Measurements from ENCODE around the gene ROR2. TPM values are rescaled to one million over a fixed set of nuclear protein-coding genes. Genes with fewer than 3 reads are reported as not detected.
A peak's percentile ranks its signal among the peaks of the same experiment; 100 is the strongest.

Gene ROR2
- polyA plus RNA-seq, 4 donors: 0.54 to 5.6 (median 3.2) TPM; not detected in 1

DNA sequence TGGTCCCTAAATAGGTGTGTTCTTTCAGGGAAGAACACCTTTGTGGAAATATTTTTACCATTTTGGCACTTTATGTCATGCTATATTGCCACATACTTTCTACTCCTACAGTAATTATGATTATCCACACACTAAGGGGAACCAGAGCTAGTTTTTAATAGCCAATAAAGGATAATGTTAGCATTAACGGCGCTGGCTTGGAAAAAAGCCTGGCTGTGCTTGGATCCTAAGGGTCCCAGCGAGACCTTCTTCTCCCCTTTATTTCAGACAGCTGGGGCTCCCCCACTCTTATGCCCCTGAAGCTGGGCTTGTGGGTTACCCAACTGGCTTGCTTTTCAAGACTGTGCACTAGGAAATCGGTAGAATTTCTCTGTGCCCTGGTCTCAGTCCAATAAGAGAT lies 367.8 kb downstream of the ROR2 start:
- H3K4me1 ChIP-seq (ENCODE audit: control insufficient read depth in 3 of 3, insufficient read depth in 2 of 3, low read depth in 1 of 3, low read length in 2 of 3): no peaks in the 10 kb centered on the region
- FAIRE-seq (no peak), DNase-seq (no peak)
- no peaks in the 10 kb centered on the region for H3K27me3 ChIP-seq (ENCODE audit: control insufficient read depth in 3 of 3, insufficient read depth in 3 of 3, low read length in 3 of 3)
- no peak overlapping the region for H3K27ac ChIP-seq (ENCODE audit: low read depth in 1 of 3, low read length in 2 of 3)
- no peaks in the 10 kb centered on the region for H3K9me3 ChIP-seq (ENCODE audit: control insufficient read depth in 2 of 2, insufficient read depth in 1 of 2, low read depth in 1 of 2, low read length in 1 of 2)
- H3K36me3 ChIP-seq (ENCODE audit: control insufficient read depth in 3 of 3, insufficient read depth in 2 of 3, low read depth in 1 of 3, low read length in 3 of 3): no peaks in the 10 kb centered on the region
- no peak overlapping the region for H3K4me3 ChIP-seq (ENCODE audit: low read depth in 1 of 3, low read length in 3 of 3)
- WGBS, 3 donors: 83 to 94% (median 92%) methylated on average over 4 of the region's 4 CpGs

GRCh38 chr9:91580136-91580535 lies 369.9 kb downstream of the ROR2 start:
- H3K4me1 ChIP-seq (ENCODE audit: control insufficient read depth in 3 of 3, insufficient read depth in 2 of 3, low read depth in 1 of 3, low read length in 2 of 3): no peaks in the 10 kb centered on the region
- no peaks in the 10 kb centered on the region for H3K36me3 ChIP-seq (ENCODE audit: control insufficient read depth in 3 of 3, insufficient read depth in 2 of 3, low read depth in 1 of 3, low read length in 3 of 3)
- FAIRE-seq (no peak), DNase-seq (no peak)
- WGBS, 3 donors: 56 to 68% (median 58%) methylated on average over 2 of the region's 2 CpGs
- H3K27ac ChIP-seq (ENCODE audit: low read depth in 1 of 3, low read length in 2 of 3): no peak overlapping the region
- H3K4me3 ChIP-seq (ENCODE audit: low read depth in 1 of 3, low read length in 3 of 3): no peak overlapping the region
- H3K27me3 ChIP-seq (ENCODE audit: control insufficient read depth in 3 of 3, insufficient read depth in 3 of 3, low read length in 3 of 3): no peaks in the 10 kb centered on the region
- H3K9me3 ChIP-seq (ENCODE audit: control insufficient read depth in 2 of 2, insufficient read depth in 1 of 2, low read depth in 1 of 2, low read length in 1 of 2): no peaks in the 10 kb centered on the region

GRCh38 chr9:91578911-91579310 lies 371.1 kb downstream of the ROR2 start:
- WGBS, 3 donors: 32 to 76% (median 51%) methylated on average over 2 of the region's 2 CpGs
- Histone ChIP-seq H3K27me3 (ENCODE audit: control insufficient read depth in 3 of 3, insufficient read depth in 3 of 3, low read length in 3 of 3) (no peaks in the 10 kb centered on the region), H3K27ac (ENCODE audit: low read depth in 1 of 3, low read length in 2 of 3) (no peak overlapping the region), H3K9me3 (ENCODE audit: control insufficient read depth in 2 of 2, insufficient read depth in 1 of 2, low read depth in 1 of 2, low read length in 1 of 2) (no peaks in the 10 kb centered on the region), H3K36me3 (ENCODE audit: control insufficient read depth in 3 of 3, insufficient read depth in 2 of 3, low read depth in 1 of 3, low read length in 3 of 3) (no peaks in the 10 kb centered on the region), H3K4me3 (ENCODE audit: low read depth in 1 of 3, low read length in 3 of 3) (no peak overlapping the region), H3K4me1 (ENCODE audit: control insufficient read depth in 3 of 3, insufficient read depth in 2 of 3, low read depth in 1 of 3, low read length in 2 of 3) (no peaks in the 10 kb centered on the region)
- DNase-seq: peak in 1 of 2 donors; percentile 72
- no peak for FAIRE-seq

GRCh38 chr9:91577633-91578061 lies 372.4 kb downstream of the ROR2 start:
- FAIRE-seq: no peak
- Histone ChIP-seq H3K27ac (ENCODE audit: low read depth in 1 of 3, low read length in 2 of 3) (no peak overlapping the region), H3K36me3 (ENCODE audit: control insufficient read depth in 3 of 3, insufficient read depth in 2 of 3, low read depth in 1 of 3, low read length in 3 of 3) (no peaks in the 10 kb centered on the region), H3K4me3 (ENCODE audit: low read depth in 1 of 3, low read length in 3 of 3) (no peak overlapping the region), H3K4me1 (ENCODE audit: control insufficient read depth in 3 of 3, insufficient read depth in 2 of 3, low read depth in 1 of 3, low read length in 2 of 3) (no peaks in the 10 kb centered on the region), H3K9me3 (ENCODE audit: control insufficient read depth in 2 of 2, insufficient read depth in 1 of 2, low read depth in 1 of 2, low read length in 1 of 2) (no peaks in the 10 kb centered on the region), H3K27me3 (ENCODE audit: control insufficient read depth in 3 of 3, insufficient read depth in 3 of 3, low read length in 3 of 3) (no peaks in the 10 kb centered on the region)
- no peak for DNase-seq
- WGBS, 3 donors: 62 to 85% (median 78%) methylated on average over 6 of the region's 6 CpGs

GRCh38 chr9:91572811-91573210 lies 377.2 kb downstream of the ROR2 start:
- H3K27me3 ChIP-seq (ENCODE audit: control insufficient read depth in 3 of 3, insufficient read depth in 3 of 3, low read length in 3 of 3): no peaks in the 10 kb centered on the region

GRCh38 chr9:91572044-91572443 lies 378.0 kb downstream of the ROR2 start:
- Histone ChIP-seq H3K36me3 (ENCODE audit: control insufficient read depth in 3 of 3, insufficient read depth in 2 of 3, low read depth in 1 of 3, low read length in 3 of 3) (no peaks in the 10 kb centered on the region), H3K4me3 (ENCODE audit: low read depth in 1 of 3, low read length in 3 of 3) (no peak overlapping the region), H3K27ac (ENCODE audit: low read depth in 1 of 3, low read length in 2 of 3) (no peak overlapping the region), H3K27me3 (ENCODE audit: control insufficient read depth in 3 of 3, insufficient read depth in 3 of 3, low read length in 3 of 3) (no peaks in the 10 kb centered on the region), H3K4me1 (ENCODE audit: control insufficient read depth in 3 of 3, insufficient read depth in 2 of 3, low read depth in 1 of 3, low read length in 2 of 3) (no peaks in the 10 kb centered on the region), H3K9me3 (ENCODE audit: control insufficient read depth in 2 of 2, insufficient read depth in 1 of 2, low read depth in 1 of 2, low read length in 1 of 2) (peaks cover 0 to 16% of the 10 kb centered on the region in 2 donors)
- DNase-seq (no peak), FAIRE-seq (no peak)
- 39 to 47% (median 41%) methylated on average over 4 of the region's 4 CpGs for WGBS, 3 donors

More at GRCh38 chr9:91572811-91573210, 377.2 kb downstream of the ROR2 start:
- Histone ChIP-seq H3K36me3 (ENCODE audit: control insufficient read depth in 3 of 3, insufficient read depth in 2 of 3, low read depth in 1 of 3, low read length in 3 of 3) (no peaks in the 10 kb centered on the region), H3K4me1 (ENCODE audit: control insufficient read depth in 3 of 3, insufficient read depth in 2 of 3, low read depth in 1 of 3, low read length in 2 of 3) (no peaks in the 10 kb centered on the region), H3K4me3 (ENCODE audit: low read depth in 1 of 3, low read length in 3 of 3) (no peak overlapping the region), H3K9me3 (ENCODE audit: control insufficient read depth in 2 of 2, insufficient read depth in 1 of 2, low read depth in 1 of 2, low read length in 1 of 2) (peaks cover 0 to 13% of the 10 kb centered on the region in 2 donors), H3K27ac (ENCODE audit: low read depth in 1 of 3, low read length in 2 of 3) (no peak overlapping the region)
- DNase-seq (no peak), FAIRE-seq (no peak)
- 79 to 94% (median 88%) methylated on average over 5 of the region's 5 CpGs for WGBS, 3 donors

DNA sequence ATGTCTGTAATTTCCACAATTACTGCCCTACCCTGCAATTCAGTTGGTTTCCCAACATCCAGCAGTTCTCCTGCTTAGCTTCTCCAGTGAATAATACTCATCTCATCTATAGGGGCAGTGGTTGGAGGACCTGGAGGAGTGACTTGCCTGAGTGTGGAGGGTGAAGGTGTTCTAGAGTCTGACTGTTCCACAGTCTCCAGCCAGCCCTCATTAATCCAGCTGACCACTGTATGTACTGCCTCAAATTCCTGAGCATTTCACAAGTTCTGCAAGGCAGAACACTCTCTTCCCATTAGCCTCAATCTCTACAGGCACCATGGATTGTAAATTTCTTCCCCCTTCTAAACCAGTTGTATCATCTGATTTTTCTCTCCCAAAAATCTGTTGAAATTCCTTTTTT lies 379.0 kb downstream of the ROR2 start:
- no peak overlapping the region for H3K4me3 ChIP-seq (ENCODE audit: low read depth in 1 of 3, low read length in 3 of 3)
- no peak for DNase-seq
- no peak for FAIRE-seq

DNA sequence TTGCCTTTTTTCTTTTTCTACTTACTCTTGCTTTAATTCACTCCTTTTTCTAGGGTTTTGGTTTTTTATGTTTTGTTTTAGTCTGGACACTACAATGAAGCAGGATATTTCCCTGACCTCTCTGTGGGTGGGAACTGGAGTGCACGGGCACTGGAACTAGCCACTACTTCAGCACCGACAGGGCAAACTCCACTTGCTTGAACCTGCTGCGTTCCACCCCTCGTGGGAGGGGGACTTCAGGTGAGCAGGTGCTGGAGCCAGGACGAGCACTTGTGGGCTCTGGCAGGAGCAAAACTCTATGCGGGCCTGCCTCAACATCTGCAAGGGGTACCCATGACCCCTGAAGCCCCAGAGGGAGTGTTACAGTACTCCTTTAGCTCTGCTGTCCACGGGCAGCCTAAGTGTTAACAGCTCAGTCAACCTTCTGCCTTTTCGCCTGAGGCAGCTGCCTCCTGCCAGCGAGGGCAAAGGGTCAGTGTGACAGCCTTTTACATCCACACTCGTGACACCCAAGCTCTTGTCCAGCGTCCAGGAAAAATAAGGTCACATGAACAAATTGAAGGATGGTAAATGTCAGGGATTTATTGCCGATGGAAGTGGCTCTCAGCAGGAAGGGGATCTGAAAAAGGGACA lies 382.3 kb downstream of the ROR2 start:
- H3K36me3 ChIP-seq (ENCODE audit: control insufficient read depth in 3 of 3, insufficient read depth in 2 of 3, low read depth in 1 of 3, low read length in 3 of 3): no peaks in the 10 kb centered on the region
- FAIRE-seq: no peak
- H3K27ac ChIP-seq (ENCODE audit: low read depth in 1 of 3, low read length in 2 of 3): no peak overlapping the region
- no peak for DNase-seq
- H3K4me3 ChIP-seq (ENCODE audit: low read depth in 1 of 3, low read length in 3 of 3): no peak overlapping the region
- WGBS, 3 donors: 60 to 80% (median 69%) methylated on average over 12 of the region's 12 CpGs
- no peaks in the 10 kb centered on the region for H3K27me3 ChIP-seq (ENCODE audit: control insufficient read depth in 3 of 3, insufficient read depth in 3 of 3, low read length in 3 of 3)
- no peaks in the 10 kb centered on the region for H3K4me1 ChIP-seq (ENCODE audit: control insufficient read depth in 3 of 3, insufficient read depth in 2 of 3, low read depth in 1 of 3, low read length in 2 of 3)
- H3K9me3 ChIP-seq (ENCODE audit: control insufficient read depth in 2 of 2, insufficient read depth in 1 of 2, low read depth in 1 of 2, low read length in 1 of 2): peaks cover 0 to 16% of the 10 kb centered on the region in 2 donors

More for the DNA sequence above, 379.0 kb downstream of the ROR2 start:
- H3K4me1 ChIP-seq (ENCODE audit: control insufficient read depth in 3 of 3, insufficient read depth in 2 of 3, low read depth in 1 of 3, low read length in 2 of 3): no peaks in the 10 kb centered on the region
- no peak overlapping the region for H3K27ac ChIP-seq (ENCODE audit: low read depth in 1 of 3, low read length in 2 of 3)
- H3K36me3 ChIP-seq (ENCODE audit: control insufficient read depth in 3 of 3, insufficient read depth in 2 of 3, low read depth in 1 of 3, low read length in 3 of 3): no peaks in the 10 kb centered on the region
- H3K27me3 ChIP-seq (ENCODE audit: control insufficient read depth in 3 of 3, insufficient read depth in 3 of 3, low read length in 3 of 3): no peaks in the 10 kb centered on the region
- peaks cover 0 to 16% of the 10 kb centered on the region in 2 donors for H3K9me3 ChIP-seq (ENCODE audit: control insufficient read depth in 2 of 2, insufficient read depth in 1 of 2, low read depth in 1 of 2, low read length in 1 of 2)

DNA sequence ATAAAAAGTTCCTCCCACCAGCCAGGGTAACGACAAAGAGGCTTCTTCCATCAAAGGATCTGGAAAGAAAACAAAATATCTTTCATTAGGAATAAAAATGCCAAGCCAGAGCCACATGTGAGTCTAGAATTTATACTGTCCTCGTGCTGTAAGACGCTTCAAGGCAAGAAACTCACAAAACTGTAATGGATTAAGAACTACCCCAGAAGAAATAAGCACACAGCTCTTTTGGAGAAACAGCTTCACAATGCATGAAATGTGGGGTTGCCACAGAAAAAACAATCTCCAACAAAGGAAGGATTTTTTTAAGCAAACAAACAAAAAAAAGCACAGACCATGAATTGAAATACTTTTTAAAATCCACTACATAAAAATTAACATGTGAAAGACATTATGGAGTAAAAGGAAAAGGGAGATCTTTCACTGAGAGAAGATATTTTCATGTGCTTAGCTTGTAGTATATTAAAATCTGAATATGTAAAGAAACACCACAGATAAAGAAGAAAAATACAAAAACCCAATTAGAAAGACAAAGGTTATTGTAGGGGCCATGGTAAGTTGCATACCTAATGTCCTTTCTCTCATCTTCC lies 385.9 kb downstream of the ROR2 start:
- Histone ChIP-seq H3K27ac (ENCODE audit: low read depth in 1 of 3, low read length in 2 of 3) (no peak overlapping the region), H3K4me1 (ENCODE audit: control insufficient read depth in 3 of 3, insufficient read depth in 2 of 3, low read depth in 1 of 3, low read length in 2 of 3) (no peaks in the 10 kb centered on the region), H3K9me3 (ENCODE audit: control insufficient read depth in 2 of 2, insufficient read depth in 1 of 2, low read depth in 1 of 2, low read length in 1 of 2) (peaks cover 0 to 12% of the 10 kb centered on the region in 2 donors), H3K4me3 (ENCODE audit: low read depth in 1 of 3, low read length in 3 of 3) (no peak overlapping the region), H3K36me3 (ENCODE audit: control insufficient read depth in 3 of 3, insufficient read depth in 2 of 3, low read depth in 1 of 3, low read length in 3 of 3) (no peaks in the 10 kb centered on the region), H3K27me3 (ENCODE audit: control insufficient read depth in 3 of 3, insufficient read depth in 3 of 3, low read length in 3 of 3) (no peaks in the 10 kb centered on the region)
- FAIRE-seq (no peak), DNase-seq (no peak)
- WGBS, 3 donors: 70 to 77% (median 71%) methylated on average over 3 of the region's 3 CpGs

Measured in small intestine (tissue), 7 donors.